ENCODE results near the gene PALMD. TPM values are rescaled to one million over a fixed set of nuclear protein-coding genes. Genes with fewer than 3 reads are reported as not detected.

PALMD gene
- total and polyA plus RNA-seq, 2 donors (not counting 1 experiment from before 2014, with no cell fraction given) = not detected

DNA sequence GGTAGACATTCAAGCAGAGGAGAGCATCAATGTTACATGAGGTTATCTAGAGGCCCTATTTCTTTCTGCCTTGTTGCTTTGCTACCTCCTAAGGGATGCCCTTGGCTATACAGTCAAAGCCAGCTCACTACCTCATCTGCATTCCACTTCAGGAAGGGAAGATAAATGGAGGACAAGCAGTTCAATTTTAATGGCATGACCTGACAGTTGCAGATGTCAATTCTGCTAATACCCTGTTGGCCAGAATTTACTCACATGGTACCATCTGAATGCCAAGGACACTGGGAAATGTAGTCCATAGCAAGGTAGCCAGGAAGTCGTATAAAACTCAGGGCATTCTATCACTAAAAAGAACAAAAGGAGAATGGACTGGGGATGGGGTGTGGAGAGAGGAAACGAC, 31.5 kb downstream of the PALMD start:
- Histone ChIP-seq H4K20me1 (ENCODE audit: control insufficient read depth, insufficient read depth, low read length, poor library complexity, severe bottlenecking) (no peaks in the 10 kb centered on the region), H3K9ac (ENCODE audit: low read length) (no peak overlapping the region), H2AFZ (ENCODE audit: insufficient read depth, low read depth, low read length, poor library complexity, severe bottlenecking) (no peak overlapping the region), H3K36me3 (replicated peaks in 1 of 2; ENCODE audit: control extremely low read depth in 1 of 2, control insufficient read depth in 1 of 2, extremely low read depth in 1 of 2, insufficient read depth in 2 of 2, low read length in 1 of 2) (no peaks in the 10 kb centered on the region), H3K27ac (ENCODE audit: low read length in 2 of 2) (no peak overlapping the region), H3K9me3 (ENCODE audit: control extremely low read depth in 1 of 3, control insufficient read depth in 2 of 3, insufficient read depth in 1 of 3, low read length in 2 of 3) (peaks cover 0 to 1% (median 0%) of the 10 kb centered on the region in 3 donors), H3K4me2 (replicated peaks; ENCODE audit: low read depth, low read length, poor library complexity, severe bottlenecking) (no peak overlapping the region), H3K79me2 (ENCODE audit: control insufficient read depth, insufficient read depth, low read length) (no peaks in the 10 kb centered on the region), H3K27me3 (replicated peaks in 1 of 4; ENCODE audit: control extremely low read depth in 1 of 4, control insufficient read depth in 3 of 4, insufficient read depth in 4 of 4, low read length in 3 of 4) (peaks cover 0 to 6% (median 3%) of the 10 kb centered on the region in 4 experiments), H3K4me1 (ENCODE audit: control insufficient read depth in 2 of 2, insufficient read depth in 2 of 2, low read length in 2 of 2) (no peaks in the 10 kb centered on the region), H3K4me3 (ENCODE audit: control extremely low read depth in 1 of 5, extremely low read depth in 1 of 5, insufficient read depth in 1 of 5, low read depth in 2 of 5, low read length in 4 of 5) (no peak overlapping the region)
- CTCF ChIA-PET = no interaction called here
- Mint-ChIP-seq H3K27me3 (peaks cover 16% of the 10 kb centered on the region), H3K9me3 (ENCODE audit: insufficient read depth) (no peaks in the 10 kb centered on the region), H3K27ac (no peak overlapping the region), H3K4me3 (no peak overlapping the region), H3K4me1 (no peaks in the 10 kb centered on the region)
- POLR2A ChIA-PET = no interaction called here
- intact Hi-C loops (cut with micrococcal nuclease) = no loop called here
- WGBS (ENCODE audit: insufficient coverage) = no CpG with 5 or more reads among the region's 2 CpGs
- no peak for TF ChIP-seq EZH2 (IDR thresholded peaks at IDR 0.05; ENCODE audit: borderline replicate concordance, insufficient read depth, low read depth, low read length, poor library complexity, severe bottlenecking)
- TF ChIP-seq, protein P1, sequence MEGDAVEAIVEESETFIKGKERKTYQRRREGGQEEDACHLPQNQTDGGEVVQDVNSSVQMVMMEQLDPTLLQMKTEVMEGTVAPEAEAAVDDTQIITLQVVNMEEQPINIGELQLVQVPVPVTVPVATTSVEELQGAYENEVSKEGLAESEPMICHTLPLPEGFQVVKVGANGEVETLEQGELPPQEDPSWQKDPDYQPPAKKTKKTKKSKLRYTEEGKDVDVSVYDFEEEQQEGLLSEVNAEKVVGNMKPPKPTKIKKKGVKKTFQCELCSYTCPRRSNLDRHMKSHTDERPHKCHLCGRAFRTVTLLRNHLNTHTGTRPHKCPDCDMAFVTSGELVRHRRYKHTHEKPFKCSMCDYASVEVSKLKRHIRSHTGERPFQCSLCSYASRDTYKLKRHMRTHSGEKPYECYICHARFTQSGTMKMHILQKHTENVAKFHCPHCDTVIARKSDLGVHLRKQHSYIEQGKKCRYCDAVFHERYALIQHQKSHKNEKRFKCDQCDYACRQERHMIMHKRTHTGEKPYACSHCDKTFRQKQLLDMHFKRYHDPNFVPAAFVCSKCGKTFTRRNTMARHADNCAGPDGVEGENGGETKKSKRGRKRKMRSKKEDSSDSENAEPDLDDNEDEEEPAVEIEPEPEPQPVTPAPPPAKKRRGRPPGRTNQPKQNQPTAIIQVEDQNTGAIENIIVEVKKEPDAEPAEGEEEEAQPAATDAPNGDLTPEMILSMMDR (IDR thresholded peaks at IDR 0.05) = no peak
- no peak for DNase-seq
- no peak for ATAC-seq (ENCODE audit: low read depth)

DNA sequence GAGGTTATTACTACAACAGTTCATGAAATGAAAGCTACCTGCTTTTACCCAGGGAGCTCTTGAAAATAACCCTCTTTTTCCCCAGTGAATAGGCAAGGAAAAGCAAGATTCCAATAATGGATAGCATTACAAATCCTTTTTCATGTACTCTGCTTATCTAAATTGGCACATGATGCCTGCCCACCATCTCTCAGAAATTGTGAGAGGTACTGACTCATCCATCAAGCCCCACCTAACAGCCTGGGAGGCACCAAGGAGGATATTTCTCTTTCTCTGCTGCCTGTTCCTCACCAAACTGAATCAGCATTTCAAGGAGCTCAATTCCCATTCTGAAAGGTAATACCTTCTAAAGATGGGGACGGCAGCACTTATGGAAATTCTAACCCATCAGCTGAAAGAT, 34.4 kb downstream of the PALMD start:
- Histone ChIP-seq H3K79me2 (ENCODE audit: control insufficient read depth, insufficient read depth, low read length) (no peaks in the 10 kb centered on the region), H3K9ac (ENCODE audit: low read length) (no peak overlapping the region), H3K9me3 (ENCODE audit: control extremely low read depth in 1 of 3, control insufficient read depth in 2 of 3, insufficient read depth in 1 of 3, low read length in 2 of 3) (peaks cover 0 to 1% (median 0%) of the 10 kb centered on the region in 3 donors), H4K20me1 (ENCODE audit: control insufficient read depth, insufficient read depth, low read length, poor library complexity, severe bottlenecking) (no peaks in the 10 kb centered on the region), H3K36me3 (replicated peaks in 1 of 2; ENCODE audit: control extremely low read depth in 1 of 2, control insufficient read depth in 1 of 2, extremely low read depth in 1 of 2, insufficient read depth in 2 of 2, low read length in 1 of 2) (no peaks in the 10 kb centered on the region), H3K4me2 (replicated peaks; ENCODE audit: low read depth, low read length, poor library complexity, severe bottlenecking) (no peak overlapping the region), H3K27ac (ENCODE audit: low read length in 2 of 2) (no peak overlapping the region), H2AFZ (ENCODE audit: insufficient read depth, low read depth, low read length, poor library complexity, severe bottlenecking) (no peak overlapping the region), H3K4me1 (ENCODE audit: control insufficient read depth in 2 of 2, insufficient read depth in 2 of 2, low read length in 2 of 2) (no peaks in the 10 kb centered on the region), H3K4me3 (ENCODE audit: control extremely low read depth in 1 of 5, extremely low read depth in 1 of 5, insufficient read depth in 1 of 5, low read depth in 2 of 5, low read length in 4 of 5) (no peak overlapping the region), H3K27me3 (replicated peaks in 1 of 4; ENCODE audit: control extremely low read depth in 1 of 4, control insufficient read depth in 3 of 4, insufficient read depth in 4 of 4, low read length in 3 of 4) (peaks cover 0 to 4% (median 0%) of the 10 kb centered on the region in 4 experiments)
- no peaks in the 10 kb centered on the region for H3K4me1 Mint-ChIP-seq
- H3K27ac Mint-ChIP-seq = no peak overlapping the region
- no peak overlapping the region for H3K4me3 Mint-ChIP-seq
- TF ChIP-seq, protein P1 (IDR thresholded peaks at IDR 0.05) = no peak
- TF ChIP-seq EZH2 (IDR thresholded peaks at IDR 0.05; ENCODE audit: borderline replicate concordance, insufficient read depth, low read depth, low read length, poor library complexity, severe bottlenecking) = no peak
- ATAC-seq (ENCODE audit: low read depth) (no peak), DNase-seq (no peak)
- H3K9me3 Mint-ChIP-seq (ENCODE audit: insufficient read depth) = no peaks in the 10 kb centered on the region
- ChIA-PET CTCF (no interaction called here), POLR2A (no interaction called here)
- H3K27me3 Mint-ChIP-seq = peaks cover 3% of the 10 kb centered on the region
- no CpG with 5 or more reads among the region's 1 CpG for WGBS (ENCODE audit: insufficient coverage)
- intact Hi-C loops (cut with micrococcal nuclease) = no loop called here
